Lung (tissue), 12 donors: Measurements from ENCODE around the gene TRIM71. TPM values are rescaled to one million over a fixed set of nuclear protein-coding genes. Genes with fewer than 3 reads are reported as not detected.

Experiments
- ATAC-seq: fragments of 200-7000 bp; cut with Tn5 transposase; one replicate; pipeline ENCODE4 v1.9.1; 2020; ENCODE audit warnings: moderate number of reproducible peaks; ENCODE audit not compliant: insufficient read depth, low FRiP score
- DNase-seq, 3 donors: peaks; one replicate each; pipeline ENCODE4 v3.0.0-alpha.2; 2013 to 2017
- H3K27ac ChIP-seq, 2 donors: one replicate each; pipeline ENCODE4 v1.5.1; 2013; ENCODE audit warnings: mild to moderate bottlenecking in 2 of 2, moderate library complexity in 2 of 2, control low read depth in 1 of 2, inconsistent platforms in 1 of 2, low read depth in 1 of 2, low read length in 1 of 2
- H3K27me3 ChIP-seq, 3 donors: one replicate each; pipeline ENCODE4 v1.5.1; 2013; ENCODE audit warnings: low read length in 2 of 3; ENCODE audit not compliant: control insufficient read depth in 3 of 3, insufficient read depth in 3 of 3
- H3K36me3 ChIP-seq, 4 donors: one replicate each; pipeline ENCODE4 v1.5.1; 2013; ENCODE audit warnings: low read length in 4 of 4, mild to moderate bottlenecking in 1 of 4, moderate library complexity in 1 of 4; ENCODE audit not compliant: control insufficient read depth in 4 of 4, insufficient read depth in 4 of 4
- H3K4me1 ChIP-seq, 5 donors: one replicate each; pipeline ENCODE4 v1.5.1; 2013; ENCODE audit warnings: low read length in 5 of 5, mild to moderate bottlenecking in 2 of 5, moderate library complexity in 1 of 5; ENCODE audit not compliant: control insufficient read depth in 5 of 5, insufficient read depth in 5 of 5
- H3K4me3 ChIP-seq: one replicate; pipeline ENCODE4 v1.5.1; 2013; ENCODE audit warnings: mild to moderate bottlenecking, control low read depth, moderate library complexity
- H3K9ac ChIP-seq, 2 donors: one replicate each; pipeline ENCODE4 v1.5.1; 2013; ENCODE audit warnings: low read length in 2 of 2, control low read depth in 1 of 2; ENCODE audit not compliant: insufficient read depth in 1 of 2
- H3K9me3 ChIP-seq, 4 donors: one replicate each; pipeline ENCODE4 v1.5.1; 2013; ENCODE audit warnings: low read length in 3 of 4, mild to moderate bottlenecking in 1 of 4, moderate library complexity in 1 of 4; ENCODE audit not compliant: control insufficient read depth in 4 of 4, insufficient read depth in 3 of 4
- WGBS, 2 donors: extraction: QIAGEN DNeasy Blood & Tissue Kit; methylation state at CpG; one replicate each; pipeline ENCODE4 v1.1.7; 2013; 5-methylcytosine and 5-hydroxymethylcytosine counted together
- polyA plus RNA-seq, 2 donors: library from polyadenylated mRNA; stranded (reverse); fragments of 200-250 nt; gene quantifications; one replicate each; pipeline ENCODE4 v1.2.1, GENCODE V29; 2013
- total RNA-seq, 2 donors: library from RNA; depleted of rRNA in 1 of 2; stranded (reverse); fragments of >200 nt in 1 of 2; gene quantifications; one replicate each; pipeline ENCODE4 v1.2.1, GENCODE V29; 2014 to 2021
- TF ChIP-seq, protein P1 (sequence below): IDR thresholded peaks from 2 replicates; pipeline ENCODE4 v1.5.1; 2012; ENCODE audit warnings: mild to moderate bottlenecking; ENCODE audit errors: control extremely low read depth, extremely low read depth
- donor health status: control.
- donor health status: control.
- donor health status: Bipolar disorder and iron deficiency.
- donor health status: healthy.
- donor health status: DM: yes; HTN: yes; CAD: no.

Gene TRIM71
- total and polyA plus RNA-seq, 4 donors = 0.45 to 9.9 (median 2.0) TPM

DNA sequence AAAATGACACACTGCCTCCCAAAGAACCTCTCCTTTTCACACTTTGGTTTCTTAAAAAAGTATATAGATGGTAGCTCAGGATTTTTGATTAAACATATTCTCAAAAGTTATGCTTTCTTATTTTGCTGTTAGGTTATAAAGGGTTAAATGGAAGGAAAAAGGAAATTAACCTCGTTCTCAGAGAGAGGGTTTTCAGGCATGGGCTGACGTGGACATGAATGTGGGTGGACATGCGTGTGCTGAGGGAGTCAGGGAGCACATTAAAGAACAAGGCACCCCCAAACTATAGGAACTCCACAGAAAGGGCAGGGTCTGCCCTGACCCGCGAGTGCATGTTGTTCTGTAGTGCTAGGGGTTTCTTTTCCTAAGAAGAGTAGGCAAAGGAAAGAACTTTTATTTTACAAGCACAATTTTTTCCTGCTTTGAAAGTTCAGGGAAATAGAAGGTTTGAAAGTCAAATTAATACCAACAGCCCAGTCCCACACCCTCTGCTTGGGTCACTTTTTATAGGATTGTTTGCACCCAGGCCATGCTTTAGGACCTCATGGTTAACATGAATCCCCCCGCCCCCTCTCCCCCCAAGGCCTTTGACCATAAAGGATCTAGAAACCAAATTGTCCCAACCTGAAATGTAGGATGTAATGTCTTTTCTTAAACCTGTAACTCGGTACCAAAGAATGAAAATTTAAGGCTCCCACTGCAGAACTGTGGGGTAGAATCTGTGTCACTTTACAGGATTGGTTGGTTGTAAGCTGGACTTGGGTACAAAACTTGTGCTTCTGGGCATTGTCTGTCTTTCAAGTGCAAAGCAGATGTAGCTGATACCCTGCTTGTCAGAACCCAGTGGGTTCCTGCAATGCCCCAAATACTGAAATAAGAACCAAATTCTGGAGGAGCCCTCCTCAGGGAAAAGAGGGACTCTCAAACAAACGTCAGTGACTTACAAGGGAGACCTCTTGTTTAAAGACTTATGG, 75.1 kb downstream of the TRIM71 start:
- no peak overlapping the region for H3K27ac ChIP-seq
- H3K9ac ChIP-seq = no peak overlapping the region
- peaks cover 0 to 9% (median 1%) of the 10 kb centered on the region in 5 donors for H3K4me1 ChIP-seq
- H3K4me3 ChIP-seq = no peak overlapping the region
- ATAC-seq (no peak), DNase-seq (no peak)
- TF ChIP-seq, protein P1, sequence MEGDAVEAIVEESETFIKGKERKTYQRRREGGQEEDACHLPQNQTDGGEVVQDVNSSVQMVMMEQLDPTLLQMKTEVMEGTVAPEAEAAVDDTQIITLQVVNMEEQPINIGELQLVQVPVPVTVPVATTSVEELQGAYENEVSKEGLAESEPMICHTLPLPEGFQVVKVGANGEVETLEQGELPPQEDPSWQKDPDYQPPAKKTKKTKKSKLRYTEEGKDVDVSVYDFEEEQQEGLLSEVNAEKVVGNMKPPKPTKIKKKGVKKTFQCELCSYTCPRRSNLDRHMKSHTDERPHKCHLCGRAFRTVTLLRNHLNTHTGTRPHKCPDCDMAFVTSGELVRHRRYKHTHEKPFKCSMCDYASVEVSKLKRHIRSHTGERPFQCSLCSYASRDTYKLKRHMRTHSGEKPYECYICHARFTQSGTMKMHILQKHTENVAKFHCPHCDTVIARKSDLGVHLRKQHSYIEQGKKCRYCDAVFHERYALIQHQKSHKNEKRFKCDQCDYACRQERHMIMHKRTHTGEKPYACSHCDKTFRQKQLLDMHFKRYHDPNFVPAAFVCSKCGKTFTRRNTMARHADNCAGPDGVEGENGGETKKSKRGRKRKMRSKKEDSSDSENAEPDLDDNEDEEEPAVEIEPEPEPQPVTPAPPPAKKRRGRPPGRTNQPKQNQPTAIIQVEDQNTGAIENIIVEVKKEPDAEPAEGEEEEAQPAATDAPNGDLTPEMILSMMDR = no peak
- 70 to 80% methylated on average over 8 of the region's 8 CpGs for WGBS, 2 donors
- no peaks in the 10 kb centered on the region for H3K9me3 ChIP-seq
- H3K27me3 ChIP-seq = no peaks in the 10 kb centered on the region
- peaks cover 0 to 6% (median 4%) of the 10 kb centered on the region in 4 donors for H3K36me3 ChIP-seq

DNA sequence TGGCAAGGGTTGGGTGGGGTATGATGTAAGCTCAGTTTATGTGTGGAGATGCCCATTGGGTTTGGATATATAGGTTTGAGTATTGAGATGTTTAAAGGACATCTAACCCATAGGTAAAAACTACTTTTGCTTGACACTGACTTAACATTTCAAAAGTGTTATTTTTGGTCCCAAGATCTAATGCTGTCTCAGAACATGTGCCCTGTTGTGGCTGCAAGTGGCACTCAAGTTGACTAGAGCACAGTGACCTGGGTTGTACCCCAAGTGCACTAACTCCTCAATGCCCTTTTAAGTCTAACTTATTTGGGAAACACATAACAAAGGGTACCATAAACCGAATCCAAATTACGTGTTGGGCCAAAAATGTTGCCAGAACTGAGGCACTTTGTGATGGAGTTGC, 77.2 kb downstream of the TRIM71 start:
- WGBS, 2 donors = 84 to 89% methylated on average over 2 of the region's 2 CpGs

DNA sequence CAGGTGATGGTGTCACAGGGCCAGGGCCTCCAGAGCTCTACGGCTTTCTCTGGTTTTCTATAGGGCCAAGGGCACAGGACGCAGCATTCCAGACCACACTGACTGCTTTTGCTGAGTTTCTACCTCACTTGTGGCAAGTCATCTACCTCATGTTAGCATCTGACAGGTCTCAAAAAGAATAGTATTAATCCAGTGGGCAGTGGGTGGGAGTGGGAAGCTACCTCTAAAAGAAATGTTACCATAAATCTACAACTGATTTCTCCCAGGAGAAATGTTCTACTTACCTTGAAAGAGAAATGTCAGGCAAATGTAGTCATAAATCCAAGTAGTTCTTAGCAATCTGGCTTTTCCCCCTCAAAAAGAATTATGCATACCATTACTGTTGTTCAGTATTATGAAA, 77.9 kb downstream of the TRIM71 start:
- WGBS, 2 donors = 91 to 97% methylated on average over 2 of the region's 2 CpGs
- TF ChIP-seq, protein P1 = no peak

More for the DNA sequence above, 77.2 kb downstream of the TRIM71 start:
- TF ChIP-seq, protein P1 = no peak
- Histone ChIP-seq H3K9ac (no peak overlapping the region), H3K27ac (no peak overlapping the region), H3K4me1 (peaks cover 0 to 9% (median 1%) of the 10 kb centered on the region in 5 donors), H3K4me3 (no peak overlapping the region), H3K36me3 (peaks cover 0 to 6% (median 4%) of the 10 kb centered on the region in 4 donors), H3K9me3 (no peaks in the 10 kb centered on the region), H3K27me3 (no peaks in the 10 kb centered on the region)
- DNase-seq (no peak), ATAC-seq (no peak)

More for the DNA sequence above, 77.9 kb downstream of the TRIM71 start:
- H3K9me3 ChIP-seq = peaks cover 0 to 2% (median 0%) of the 10 kb centered on the region in 4 donors
- DNase-seq = no peak
- no peak overlapping the region for H3K27ac ChIP-seq
- ATAC-seq = no peak
- no peaks in the 10 kb centered on the region for H3K27me3 ChIP-seq
- no peak overlapping the region for H3K9ac ChIP-seq
- peaks cover 0 to 9% (median 1%) of the 10 kb centered on the region in 5 donors for H3K4me1 ChIP-seq
- H3K4me3 ChIP-seq = no peak overlapping the region
- peaks cover 0 to 6% (median 3%) of the 10 kb centered on the region in 4 donors for H3K36me3 ChIP-seq
